ENCODE results near the gene GPR68.

The GPR68 gene

DNA sequence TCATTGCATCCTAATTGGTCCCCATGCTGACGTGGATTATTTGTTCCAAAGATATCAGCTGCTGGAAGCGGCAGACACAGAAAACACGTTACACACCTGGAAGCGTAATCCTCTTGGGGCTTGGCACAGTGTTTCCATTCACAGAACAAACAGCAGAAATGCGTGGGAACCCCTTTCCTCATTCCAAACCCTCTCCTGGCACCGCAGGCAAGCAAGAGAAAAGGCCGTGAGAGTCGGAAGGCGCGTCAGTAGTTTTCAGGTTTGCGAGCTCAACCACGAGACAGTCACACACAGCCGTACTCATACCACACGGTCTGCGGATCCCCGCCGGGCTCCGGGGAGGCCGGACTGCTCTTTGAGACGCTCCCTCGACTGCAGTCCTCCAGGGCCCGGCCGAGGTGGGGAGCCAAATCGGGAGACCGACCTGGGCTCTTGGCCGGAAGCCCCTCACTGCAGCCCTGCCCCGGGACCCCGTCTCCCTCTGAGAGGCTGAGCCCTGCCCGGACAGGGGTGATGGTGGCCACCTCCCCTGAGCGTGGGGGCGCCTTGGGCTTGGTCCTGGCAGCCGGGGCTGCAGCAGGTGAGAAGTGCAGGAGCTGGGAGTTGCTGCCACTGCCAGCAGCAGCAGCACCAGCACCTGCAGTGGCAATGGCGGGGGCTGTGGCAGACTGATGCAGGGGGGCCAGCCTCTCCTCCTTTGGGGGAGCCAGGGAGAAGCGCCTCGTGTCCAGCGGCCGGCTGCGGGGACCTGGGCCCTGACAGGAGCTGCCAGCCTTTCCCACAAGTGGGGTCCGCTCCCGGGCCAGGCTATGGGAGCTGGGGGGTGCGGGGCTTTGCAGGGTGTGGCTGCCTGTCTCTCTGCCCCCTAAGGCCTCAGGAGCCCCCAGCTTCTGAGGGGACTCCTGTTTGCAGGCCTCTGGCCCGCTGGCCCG lies 28.1 kb upstream of the GPR68 start:
- Mint-ChIP-seq H3K27ac (no peak overlapping the region), H3K9me3 (no peaks in the 10 kb centered on the region), H3K36me3 (ENCODE audit: low read depth) (peaks cover 14% of the 10 kb centered on the region), H3K27me3 (ENCODE audit: low read depth) (peaks cover 3% of the 10 kb centered on the region), H3K4me3 (no peak overlapping the region), H3K4me1 (peaks cover 11% of the 10 kb centered on the region)
- TF ChIP-seq, protein P1, sequence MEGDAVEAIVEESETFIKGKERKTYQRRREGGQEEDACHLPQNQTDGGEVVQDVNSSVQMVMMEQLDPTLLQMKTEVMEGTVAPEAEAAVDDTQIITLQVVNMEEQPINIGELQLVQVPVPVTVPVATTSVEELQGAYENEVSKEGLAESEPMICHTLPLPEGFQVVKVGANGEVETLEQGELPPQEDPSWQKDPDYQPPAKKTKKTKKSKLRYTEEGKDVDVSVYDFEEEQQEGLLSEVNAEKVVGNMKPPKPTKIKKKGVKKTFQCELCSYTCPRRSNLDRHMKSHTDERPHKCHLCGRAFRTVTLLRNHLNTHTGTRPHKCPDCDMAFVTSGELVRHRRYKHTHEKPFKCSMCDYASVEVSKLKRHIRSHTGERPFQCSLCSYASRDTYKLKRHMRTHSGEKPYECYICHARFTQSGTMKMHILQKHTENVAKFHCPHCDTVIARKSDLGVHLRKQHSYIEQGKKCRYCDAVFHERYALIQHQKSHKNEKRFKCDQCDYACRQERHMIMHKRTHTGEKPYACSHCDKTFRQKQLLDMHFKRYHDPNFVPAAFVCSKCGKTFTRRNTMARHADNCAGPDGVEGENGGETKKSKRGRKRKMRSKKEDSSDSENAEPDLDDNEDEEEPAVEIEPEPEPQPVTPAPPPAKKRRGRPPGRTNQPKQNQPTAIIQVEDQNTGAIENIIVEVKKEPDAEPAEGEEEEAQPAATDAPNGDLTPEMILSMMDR (IDR thresholded peaks at IDR 0.05; ENCODE audit: unreplicated experiment in 3 of 3) = no peak

DNA sequence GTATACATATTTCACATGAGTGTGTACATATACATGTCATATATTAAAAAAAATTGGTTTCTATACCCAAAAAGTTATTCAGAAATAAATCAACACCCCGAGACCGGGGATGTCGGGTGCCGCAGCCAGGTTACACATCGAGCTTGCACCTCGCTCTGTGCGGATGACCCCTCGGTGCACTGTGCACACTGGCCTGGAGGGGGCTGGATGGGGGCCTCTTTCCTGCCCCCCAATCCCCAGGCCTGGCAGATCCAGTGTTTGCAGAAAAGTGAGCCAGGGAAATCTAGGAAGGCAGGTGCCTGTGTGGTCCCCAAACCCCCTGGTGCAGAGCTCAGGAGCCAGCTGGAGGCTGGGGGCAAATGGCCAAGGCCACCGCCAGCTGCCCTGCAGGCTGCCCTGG lies 27.1 kb upstream of the GPR68 start:
- H3K27ac Mint-ChIP-seq = no peak overlapping the region
- no peak overlapping the region for H3K4me3 Mint-ChIP-seq
- H3K4me1 Mint-ChIP-seq = peaks cover 11% of the 10 kb centered on the region
- peaks cover 13% of the 10 kb centered on the region for H3K36me3 Mint-ChIP-seq (ENCODE audit: low read depth)
- TF ChIP-seq, protein P1 (IDR thresholded peaks at IDR 0.05; ENCODE audit: unreplicated experiment in 3 of 3) = no peak
- peaks cover 3% of the 10 kb centered on the region for H3K27me3 Mint-ChIP-seq (ENCODE audit: low read depth)
- H3K9me3 Mint-ChIP-seq = no peaks in the 10 kb centered on the region

DNA sequence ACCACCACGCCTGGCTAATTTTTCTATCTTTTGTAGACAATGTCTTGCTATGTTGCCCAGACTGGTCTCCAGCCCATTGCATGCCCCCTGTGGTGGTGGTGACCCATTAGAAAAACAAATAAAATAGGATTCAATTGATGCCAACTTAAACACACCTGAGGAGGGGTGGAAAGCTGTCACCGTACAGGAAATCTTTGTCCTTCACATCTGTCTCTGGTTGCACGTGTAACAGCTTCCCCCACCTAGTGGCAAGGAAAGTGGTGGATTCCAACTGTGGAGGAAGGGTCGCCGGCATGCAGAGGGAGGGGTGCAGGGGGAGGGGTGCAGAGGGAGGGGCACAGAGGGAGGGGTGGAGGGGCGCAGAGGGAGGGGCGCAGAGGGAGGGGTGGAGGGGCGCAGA lies 26.1 kb upstream of the GPR68 start:
- Mint-ChIP-seq H3K27ac (no peak overlapping the region), H3K36me3 (ENCODE audit: low read depth) (peaks cover 8% of the 10 kb centered on the region), H3K27me3 (ENCODE audit: low read depth) (peaks cover 8% of the 10 kb centered on the region), H3K4me1 (peaks cover 16% of the 10 kb centered on the region), H3K4me3 (no peak overlapping the region), H3K9me3 (no peaks in the 10 kb centered on the region)
- TF ChIP-seq, protein P1 (IDR thresholded peaks at IDR 0.05; ENCODE audit: unreplicated experiment in 3 of 3) = no peak

DNA sequence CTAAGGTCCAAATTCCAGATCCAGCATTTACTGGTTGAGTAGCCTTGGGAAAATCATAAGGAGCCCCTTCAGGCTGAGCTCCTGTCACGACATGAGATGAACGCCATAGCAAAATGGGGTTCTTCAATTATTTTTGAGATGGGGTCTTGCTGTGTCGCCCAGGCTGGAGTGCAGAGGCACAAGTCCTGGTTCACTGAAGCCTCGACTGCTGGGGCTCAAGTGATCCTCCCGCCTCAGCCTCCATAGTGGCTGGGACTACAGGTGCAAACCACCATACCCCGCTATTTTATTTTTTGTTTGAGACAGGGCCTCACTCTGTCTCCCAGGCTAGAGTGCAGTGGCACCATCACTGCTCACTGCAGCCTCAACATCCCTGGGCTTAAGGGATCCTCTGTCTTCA lies 25.7 kb upstream of the GPR68 start:
- Mint-ChIP-seq H3K9me3 (no peaks in the 10 kb centered on the region), H3K27ac (no peak overlapping the region), H3K36me3 (ENCODE audit: low read depth) (peaks cover 8% of the 10 kb centered on the region), H3K27me3 (ENCODE audit: low read depth) (peaks cover 12% of the 10 kb centered on the region), H3K4me3 (no peak overlapping the region), H3K4me1 (peaks cover 20% of the 10 kb centered on the region)
- TF ChIP-seq, protein P1 (IDR thresholded peaks at IDR 0.05; ENCODE audit: unreplicated experiment in 3 of 3) = no peak

DNA sequence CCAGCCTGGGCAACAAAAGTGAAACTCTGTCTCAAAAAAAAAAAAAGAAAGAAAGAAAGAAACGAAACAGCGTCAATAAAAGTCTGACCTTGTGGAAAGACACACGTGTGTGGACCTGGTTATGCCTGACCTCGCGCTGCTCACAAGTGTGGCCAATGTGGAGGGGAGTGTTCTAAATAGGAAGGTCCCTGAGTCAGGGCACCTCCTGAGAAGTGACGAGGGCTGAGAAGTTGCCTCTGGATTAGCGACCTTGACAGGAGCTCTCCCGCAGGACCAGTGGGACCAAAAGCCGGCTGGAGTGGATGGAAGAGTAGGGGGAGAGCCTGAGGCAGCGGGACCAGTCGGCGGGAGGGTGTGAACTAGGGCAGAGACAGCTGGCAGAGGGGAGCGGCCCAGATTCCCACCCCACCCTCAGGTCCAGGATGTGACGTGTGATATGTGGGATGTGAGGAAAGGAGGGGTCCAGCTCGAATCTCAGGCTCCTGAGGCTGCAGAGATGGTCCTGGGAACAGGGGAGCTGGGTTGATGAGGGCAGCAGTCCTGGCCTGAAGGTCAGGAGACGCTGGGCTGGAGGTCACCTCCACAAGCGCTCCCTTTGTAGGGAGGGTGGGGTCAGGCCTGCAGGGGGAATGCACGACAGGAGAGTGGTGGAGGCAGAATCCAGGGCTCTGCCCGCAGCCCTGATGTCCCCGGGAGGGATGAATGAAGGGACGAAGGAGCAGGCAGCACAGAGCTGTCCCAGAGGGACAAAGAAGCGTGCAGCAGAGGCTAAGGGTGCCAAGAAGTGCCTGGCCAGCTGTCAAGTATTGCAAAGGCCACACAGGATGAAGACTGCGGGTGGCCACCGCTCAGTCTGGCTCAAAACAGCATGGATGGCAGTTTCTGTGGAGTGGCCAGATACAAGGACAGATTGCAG lies 24.8 kb upstream of the GPR68 start:
- H3K27ac Mint-ChIP-seq = peak overlapping the region in 1 of 3 experiments; percentile 18
- H3K9me3 Mint-ChIP-seq = no peaks in the 10 kb centered on the region

More for the DNA sequence above, 24.8 kb upstream of the GPR68 start:
- Mint-ChIP-seq H3K4me1 (peaks cover 20% of the 10 kb centered on the region), H3K27me3 (ENCODE audit: low read depth) (peaks cover 18% of the 10 kb centered on the region), H3K4me3 (no peak overlapping the region), H3K36me3 (ENCODE audit: low read depth) (peaks cover 8% of the 10 kb centered on the region)
- TF ChIP-seq, protein P1 (IDR thresholded peaks at IDR 0.05; ENCODE audit: unreplicated experiment in 3 of 3) = no peak
